CD14-positive monocyte (primary cell): ENCODE measurements around the gene PRR36. TPM values are rescaled to one million over a fixed set of nuclear protein-coding genes. Genes with fewer than 3 reads are reported as not detected.

Source experiments
- DNase-seq, 3 donors: peaks; one replicate each; pipeline ENCODE4 v3.0.0-alpha.2; 2011 to 2022
- H2AFZ ChIP-seq: 2 replicates; pipeline ENCODE4 v1.6.0; 2012; ENCODE audit warnings: mild to moderate bottlenecking, low read depth, low read length, inconsistent platforms; ENCODE audit not compliant: insufficient read depth, poor library complexity, severe bottlenecking
- H3K27ac ChIP-seq, 2 donors: 1 replicate in 1 of 2; 2 replicates in 1 of 2; pipeline ENCODE4 v1.5.1; 2012 to 2013; ENCODE audit warnings: low read length in 2 of 2, control low read depth in 1 of 2, inconsistent platforms in 1 of 2, low read depth in 1 of 2, mild to moderate bottlenecking in 1 of 2
- H3K27me3 ChIP-seq, 2 donors: one replicate each; pipeline versions ENCODE4 v1.6.0 to v1.6.1; 2011 to 2013; ENCODE audit warnings: low read length in 2 of 2; ENCODE audit not compliant: control insufficient read depth in 2 of 2, insufficient read depth in 2 of 2
- H3K36me3 ChIP-seq, 2 donors: replicated peaks in 1 of 2; 1 replicate in 1 of 2; 2 replicates in 1 of 2; pipeline versions ENCODE4 v1.5.1 to v1.6.1; 2012 to 2013; ENCODE audit warnings: low read length in 2 of 2, control low read depth in 1 of 2, inconsistent platforms in 1 of 2, mild to moderate bottlenecking in 1 of 2; ENCODE audit not compliant: insufficient read depth in 2 of 2, control insufficient read depth in 1 of 2
- H3K4me1 ChIP-seq, 2 donors: 1 replicate in 1 of 2; 2 replicates in 1 of 2; pipeline versions ENCODE4 v1.5.1 to v1.6.1; 2012 to 2013; ENCODE audit warnings: low read length in 2 of 2, control low read depth in 1 of 2, inconsistent platforms in 1 of 2, mild to moderate bottlenecking in 1 of 2, moderate library complexity in 1 of 2; ENCODE audit not compliant: insufficient read depth in 2 of 2, control insufficient read depth in 1 of 2
- H3K4me2 ChIP-seq: replicated peaks from 2 replicates; pipeline ENCODE3; 2012; ENCODE audit warnings: low read length, moderate library complexity, mild to moderate bottlenecking; ENCODE audit not compliant: poor library complexity, severe bottlenecking; ENCODE audit errors: extremely low read depth
- H3K4me3 ChIP-seq, 3 experiments: fragments of 200-600 bp in 1 of 3; sonication (generic) in 1 of 3; replicated peaks in 1 of 3; 1 replicate in 2 of 3; 2 replicates in 1 of 3; pipeline ENCODE4 v1.5.1; 2011 to 2013; ENCODE audit warnings: low read length in 3 of 3, mild to moderate bottlenecking in 3 of 3, control low read depth in 2 of 3, low read depth in 2 of 3, inconsistent platforms in 1 of 3, moderate library complexity in 1 of 3
- H3K79me2 ChIP-seq: 2 replicates; pipeline ENCODE4 v1.6.0; 2012; ENCODE audit warnings: mild to moderate bottlenecking, control low read depth, inconsistent platforms, low read length, moderate library complexity; ENCODE audit not compliant: insufficient read depth
- H3K9ac ChIP-seq: 2 replicates; pipeline ENCODE4 v1.6.0; 2017; ENCODE audit warnings: low read length, mild to moderate bottlenecking; ENCODE audit not compliant: insufficient read depth, poor library complexity, severe bottlenecking
- H3K9me3 ChIP-seq, 2 donors: replicated peaks in 1 of 2; 1 replicate in 1 of 2; 2 replicates in 1 of 2; pipeline versions ENCODE4 v1.5.1 to v1.6.1; 2012 to 2013; ENCODE audit warnings: low read length in 2 of 2, control low read depth in 1 of 2; ENCODE audit not compliant: control insufficient read depth in 1 of 2, insufficient read depth in 1 of 2
- H4K20me1 ChIP-seq: 2 replicates; pipeline ENCODE4 v1.6.0; 2012; ENCODE audit warnings: mild to moderate bottlenecking, low read length, control low read depth, moderate library complexity; ENCODE audit not compliant: insufficient read depth
- H3K27ac Mint-ChIP-seq, 7 donors: one replicate each; pipeline ENCODE4 v1.8.0; 2020; ENCODE audit warnings: mild to moderate bottlenecking in 7 of 7, mixed read lengths in 7 of 7, moderate library complexity in 6 of 7, inconsistent platforms in 2 of 7
- H3K27me3 Mint-ChIP-seq, 3 donors: one replicate each; pipeline ENCODE4 v1.8.0; 2021 to 2022; ENCODE audit warnings: low read depth in 3 of 3, mild to moderate bottlenecking in 3 of 3, mixed read lengths in 3 of 3, moderate library complexity in 3 of 3, inconsistent platforms in 1 of 3
- H3K36me3 Mint-ChIP-seq, 2 donors: one replicate each; pipeline ENCODE4 v1.8.0; 2020; ENCODE audit warnings: mixed read lengths in 2 of 2, inconsistent platforms in 1 of 2, mild to moderate bottlenecking in 1 of 2
- H3K4me1 Mint-ChIP-seq: one replicate; pipeline ENCODE4 v1.8.0; 2020; ENCODE audit warnings: mild to moderate bottlenecking, mixed read lengths
- H3K4me3 Mint-ChIP-seq, 2 donors: one replicate each; pipeline ENCODE4 v1.8.0; 2020; ENCODE audit warnings: mild to moderate bottlenecking in 2 of 2, mixed read lengths in 2 of 2, moderate library complexity in 1 of 2
- H3K9me3 Mint-ChIP-seq, 7 donors: one replicate each; pipeline ENCODE4 v1.8.0; 2020 to 2022; ENCODE audit warnings: mixed read lengths in 7 of 7, mild to moderate bottlenecking in 6 of 7, moderate library complexity in 6 of 7, inconsistent platforms in 2 of 7
- CTCF ChIP-seq: fragments of 200-600 bp; IDR thresholded peaks from one replicate; pipeline ENCODE4 v1.8.0; 2022; ENCODE audit warnings: antibody characterized with exemption, mild to moderate bottlenecking
- WGBS: methylation state at CpG from one replicate; pipeline ENCODE4 v1.1.5; 2013; ENCODE audit warnings: missing lambda C conversion rate; ENCODE audit not compliant: insufficient coverage; 5-methylcytosine and 5-hydroxymethylcytosine counted together
- intact Hi-C, 2 donors: fragments of 100-400 bp; cut with micrococcal nuclease; formaldehyde crosslinking; loops; one replicate each; pipeline versions ENCODE4 v1.15.0 to v1.15.1; 2023
- polyA plus RNA-seq, 3 donors: library from polyadenylated mRNA; depleted of rRNA in 1 of 3; unstranded in 2 of 3; stranded (reverse) in 1 of 3; fragments of 300-500 nt in 2 of 3; fragments of >200 nt in 1 of 3; fragmentation: Illumina TruSeq in 2 of 3; gene quantifications; 1 replicate in 2 of 3; 2 replicates in 1 of 3; pipeline ENCODE4 v1.2.3, GENCODE V29; 2012 to 2021

The PRR36 gene
- polyA plus RNA-seq, 3 donors: not detected

DNA sequence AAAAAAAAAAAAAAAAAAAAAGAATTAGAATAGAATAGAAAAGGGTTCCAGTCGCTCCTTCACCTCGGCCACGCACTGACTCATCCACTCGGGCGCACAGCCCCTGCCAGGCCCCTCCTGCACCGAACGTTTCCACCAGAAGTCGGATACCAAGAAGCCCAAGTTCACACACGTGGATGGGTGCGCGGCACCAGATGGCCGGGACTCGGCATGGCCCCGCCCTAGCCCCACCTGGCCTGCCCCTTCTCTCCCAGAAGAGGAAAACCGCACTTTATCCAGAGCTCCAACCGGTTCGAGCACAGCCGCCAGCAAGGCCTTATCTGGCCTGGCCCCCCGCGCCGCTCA is 5.9 kb downstream of the PRR36 start:
- H3K36me3 Mint-ChIP-seq: peaks cover 4 to 6% of the 10 kb centered on the region in 2 donors
- WGBS: 10% methylated on average over 21 of the region's 21 CpGs
- Histone ChIP-seq H3K27ac (no peak overlapping the region), H3K4me1 (peaks cover 43 to 50% of the 10 kb centered on the region in 2 donors), H3K79me2 (no peaks in the 10 kb centered on the region), H3K36me3 (no peaks in the 10 kb centered on the region), H4K20me1 (no peaks in the 10 kb centered on the region), H3K9ac (no peak overlapping the region), H3K4me2 (peak overlapping the region; percentile 74), H3K27me3 (peaks cover 24 to 69% of the 10 kb centered on the region in 2 donors), H3K9me3 (peaks cover 3 to 9% of the 10 kb centered on the region in 2 donors), H3K4me3 (peak overlapping the region in 1 of 3 experiments; percentile 68), H2AFZ (peak overlapping the region; percentile 80)
- H3K27ac Mint-ChIP-seq: no peak overlapping the region
- intact Hi-C loops: loop anchor here in 1 of 2 donors (5.0 kb wide), 1 partner anchor 54 kb away; the partner anchor contains the start of gene SNAPC2
- H3K9me3 Mint-ChIP-seq: peaks cover 3 to 40% (median 15%) of the 10 kb centered on the region in 7 donors
- peaks cover 69 to 83% (median 77%) of the 10 kb centered on the region in 3 donors for H3K27me3 Mint-ChIP-seq
- TF ChIP-seq CTCF: no peak
- H3K4me1 Mint-ChIP-seq: peaks cover 39% of the 10 kb centered on the region
- H3K4me3 Mint-ChIP-seq: peak overlapping the region; percentile 66 to 83
- no peak for DNase-seq

DNA sequence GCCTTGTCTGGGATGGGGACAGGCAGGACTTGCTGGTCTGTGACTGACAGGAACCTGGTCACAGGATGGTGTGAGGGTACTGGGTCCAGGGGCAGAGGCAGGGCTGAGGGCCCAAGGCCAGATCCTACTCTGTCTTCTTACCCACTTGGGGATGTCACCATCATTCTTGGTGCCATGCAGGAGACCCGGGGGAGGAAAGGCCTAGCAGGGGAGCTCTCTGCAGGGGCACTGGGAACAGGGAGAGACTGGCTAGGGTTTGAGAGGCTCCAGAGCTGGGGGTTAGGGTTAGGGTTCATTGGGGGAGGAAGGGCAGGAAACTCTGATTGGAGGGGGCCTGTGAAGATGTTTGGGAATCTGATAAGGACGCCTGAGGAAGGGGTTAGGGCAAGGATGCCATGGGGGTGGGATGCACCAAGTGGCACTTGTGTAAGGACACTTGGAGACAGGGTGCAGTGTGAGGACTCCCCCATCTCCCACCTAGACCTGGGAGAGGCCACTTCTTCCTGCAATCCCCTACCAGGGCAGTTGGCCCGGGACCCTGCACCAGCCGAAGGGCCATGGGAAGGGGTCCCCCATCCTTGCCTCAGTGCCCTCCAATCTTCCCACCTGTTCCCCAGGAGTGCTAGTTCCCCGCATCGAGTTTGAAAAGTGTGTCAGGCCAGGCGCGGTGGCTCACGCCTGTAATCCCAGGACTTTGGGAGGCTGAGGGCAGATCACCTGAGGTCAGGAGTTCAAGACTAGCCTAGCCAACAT is 6.9 kb downstream of the PRR36 start:
- H3K4me2 ChIP-seq: no peak overlapping the region
- H3K4me1 ChIP-seq: peaks cover 42 to 49% of the 10 kb centered on the region in 2 donors
- peaks cover 39% of the 10 kb centered on the region for H3K4me1 Mint-ChIP-seq
- H3K27ac ChIP-seq: no peak overlapping the region
- H3K79me2 ChIP-seq: no peaks in the 10 kb centered on the region
- DNase-seq: no peak
- intact Hi-C loops: loop anchor here in 1 of 2 donors (5.0 kb wide), 1 partner anchor 55 kb away; the partner anchor contains the start of gene SNAPC2
- H2AFZ ChIP-seq: no peak overlapping the region
- no peak overlapping the region for H3K9ac ChIP-seq
- peak overlapping the region; percentile 43 to 83 for H3K4me3 Mint-ChIP-seq
- H3K36me3 Mint-ChIP-seq: peaks cover 4% of the 10 kb centered on the region in 2 donors
- peaks cover 3 to 35% (median 15%) of the 10 kb centered on the region in 7 donors for H3K9me3 Mint-ChIP-seq
- peaks cover 63 to 82% (median 72%) of the 10 kb centered on the region in 3 donors for H3K27me3 Mint-ChIP-seq
- peaks cover 17 to 62% of the 10 kb centered on the region in 2 donors for H3K27me3 ChIP-seq
- no peak overlapping the region for H3K27ac Mint-ChIP-seq
- H3K9me3 ChIP-seq: peaks cover 0 to 5% of the 10 kb centered on the region in 2 donors
- 95% methylated on average over 7 of the region's 9 CpGs for WGBS
- no peaks in the 10 kb centered on the region for H4K20me1 ChIP-seq
- H3K4me3 ChIP-seq: no peak overlapping the region
- TF ChIP-seq CTCF: no peak
- no peaks in the 10 kb centered on the region for H3K36me3 ChIP-seq
